HG03097 (cell line): Measurements from ENCODE around the gene ADAMTSL3.

ENCODE experiments used
- ATAC-seq: cut with Tn5 transposase; IDR thresholded peaks from one replicate; pipeline ENCODE4 v1.9.1; 2021; ENCODE audit not compliant: unreplicated experiment, low FRiP score

ADAMTSL3 gene

DNA sequence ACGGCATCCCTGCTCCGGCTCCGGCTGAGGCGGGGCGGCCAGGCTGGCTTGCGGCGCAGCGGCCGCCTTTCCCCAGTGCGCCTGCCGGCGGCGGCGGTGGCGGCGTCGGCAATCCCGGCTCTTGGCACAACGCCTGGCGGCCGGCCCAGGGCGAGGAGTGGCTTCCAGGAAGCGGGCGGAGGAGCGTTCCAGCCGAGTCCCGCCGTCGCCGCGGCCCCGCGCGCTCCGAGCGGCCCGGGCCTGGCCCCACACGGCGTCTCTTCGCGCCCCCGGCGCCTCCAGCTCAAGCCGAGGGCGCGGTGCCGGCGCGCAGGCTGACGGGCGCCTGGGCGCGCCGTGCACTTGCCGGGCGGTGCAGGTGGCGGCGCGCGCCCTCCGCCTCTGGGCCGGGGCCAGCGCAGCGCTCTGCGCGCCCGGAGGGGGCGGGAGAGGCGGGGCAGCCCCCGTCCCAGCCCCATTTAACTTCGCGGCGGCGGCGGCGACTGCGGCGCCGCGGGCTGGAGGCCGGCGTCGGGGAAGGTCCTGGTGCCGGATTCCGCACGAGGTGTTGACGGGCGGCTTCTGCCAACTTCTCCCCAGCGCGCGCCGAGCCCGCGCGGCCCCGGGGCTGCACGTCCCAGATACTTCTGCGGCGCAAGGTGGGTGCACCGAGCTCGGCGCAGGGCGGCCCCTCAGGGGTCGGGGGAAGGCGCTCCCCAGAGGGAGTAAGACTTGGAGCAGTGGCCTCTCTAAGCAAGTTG, at the start of gene ADAMTSL3:
TSS of gene ADAMTSL3 (plus strand) at position 485 of the 740 bp plus-strand sequence. CDS start 1,639 bp downstream, outside the sequence.
- ATAC-seq = no peak

GRCh38 chr15:83604549-83604948, 49.4 kb upstream of the ADAMTSL3 start:
- no peak for ATAC-seq

DNA sequence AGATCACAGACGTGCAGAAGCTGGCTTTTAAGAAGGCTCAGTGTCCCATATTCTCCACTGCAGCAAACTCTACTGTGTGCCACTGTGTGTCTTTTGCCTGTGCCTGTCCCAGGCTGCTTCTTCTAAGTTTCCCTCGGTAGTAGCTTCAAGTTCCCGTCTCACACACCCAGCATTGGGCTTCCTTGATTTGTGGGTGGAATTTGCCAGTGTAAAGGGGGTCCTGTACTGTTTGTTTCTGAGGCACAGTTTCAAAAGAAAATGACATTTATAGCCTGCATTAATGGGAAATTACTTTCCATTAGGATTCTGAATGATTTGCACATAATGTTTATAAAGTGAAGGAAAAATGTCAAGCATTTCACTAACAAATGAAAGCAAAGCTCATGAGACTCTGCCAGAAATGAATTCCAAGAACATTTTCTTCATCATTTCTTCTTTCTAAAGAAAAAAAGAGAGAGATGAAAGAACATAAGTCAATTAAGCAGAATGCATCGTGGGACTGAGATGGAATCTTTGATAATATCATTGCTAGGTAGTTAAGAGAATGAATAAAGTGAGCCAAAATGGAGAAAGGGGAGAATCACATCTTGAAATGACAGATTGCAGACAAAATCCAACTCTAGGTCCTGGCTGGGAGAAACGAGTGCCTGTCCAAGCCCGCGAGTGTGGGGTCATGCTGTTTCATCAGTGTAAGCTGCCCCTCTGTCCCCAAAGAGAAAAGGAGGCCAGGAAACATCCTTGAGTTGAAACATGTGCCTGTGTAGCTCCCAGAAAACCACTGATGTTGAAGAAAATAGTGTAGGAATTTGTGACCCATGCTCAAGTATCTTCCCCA, 48.6 kb upstream of the ADAMTSL3 start:
- no peak for ATAC-seq

DNA sequence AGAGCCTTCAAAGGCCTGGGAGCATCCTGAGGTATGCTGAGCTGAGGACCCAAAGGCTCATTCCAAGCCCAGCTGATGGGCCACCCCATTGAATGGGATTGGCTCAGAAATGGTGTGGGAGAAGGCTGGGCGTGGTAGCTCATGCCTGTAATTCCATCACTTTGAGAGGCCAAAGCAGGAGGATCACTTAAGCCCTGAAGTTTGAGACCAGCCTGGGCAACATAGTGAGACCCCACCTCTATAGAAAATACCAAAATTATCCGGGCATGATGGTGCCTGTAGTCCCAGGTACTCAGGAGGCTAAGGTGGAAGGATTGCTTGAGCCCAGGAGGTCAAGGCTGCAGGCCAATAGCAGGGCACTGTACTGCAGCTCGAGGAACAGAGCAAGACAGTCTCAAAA, 43.8 kb upstream of the ADAMTSL3 start:
- ATAC-seq = no peak

DNA sequence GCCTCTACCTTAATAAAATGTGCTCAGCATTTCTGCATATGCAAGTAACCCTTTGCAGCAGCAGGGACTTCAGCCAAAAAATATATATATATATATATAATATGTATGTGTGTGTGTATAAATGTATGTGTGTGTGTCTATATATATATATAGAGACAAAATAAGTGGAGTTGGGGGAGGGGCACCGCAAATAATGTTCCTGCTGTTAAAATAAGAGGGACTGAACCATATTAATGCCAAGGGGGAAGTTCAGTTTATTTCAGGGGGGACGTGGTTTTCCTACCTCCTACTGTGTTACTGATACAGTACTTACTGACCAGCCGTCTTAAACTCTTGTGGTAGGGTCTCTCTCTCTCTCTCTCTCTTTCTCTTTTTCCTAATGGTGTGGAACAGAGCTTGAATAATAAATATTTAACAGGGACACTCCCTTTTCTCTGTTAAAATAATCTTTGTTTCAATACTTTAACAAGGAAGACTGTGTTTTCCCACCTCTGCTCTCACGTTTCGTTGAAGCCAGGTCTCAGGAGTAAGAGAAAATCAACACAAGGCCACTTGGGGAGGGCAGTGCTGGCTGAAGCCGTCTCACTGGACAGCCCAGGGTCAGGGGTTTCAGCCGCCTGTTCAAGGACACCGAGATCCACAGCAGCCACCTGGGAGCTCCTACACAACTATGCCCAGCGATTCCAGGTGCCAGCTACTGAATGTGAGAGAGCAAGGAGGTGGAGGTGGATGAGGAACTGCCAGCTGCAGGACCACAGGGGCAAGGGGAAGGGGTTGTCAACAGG, 42.8 kb upstream of the ADAMTSL3 start:
- ATAC-seq = no peak

GRCh38 chr15:83612226-83612625, 41.7 kb upstream of the ADAMTSL3 start:
- no peak for ATAC-seq

GRCh38 chr15:83612898-83613635, 40.9 kb upstream of the ADAMTSL3 start:
- ATAC-seq = no peak

- ATAC-seq = no peak
Observed at GRCh38 chr15:83613714-83614113, 40.2 kb upstream of the ADAMTSL3 start.

GRCh38 chr15:83616840-83617239, 37.1 kb upstream of the ADAMTSL3 start:
- no peak for ATAC-seq

GRCh38 chr15:83626171-83626802, 27.6 kb upstream of the ADAMTSL3 start:
- ATAC-seq = no peak

- ATAC-seq = no peak
Observed at GRCh38 chr15:83631534-83631933, 22.4 kb upstream of the ADAMTSL3 start.

DNA sequence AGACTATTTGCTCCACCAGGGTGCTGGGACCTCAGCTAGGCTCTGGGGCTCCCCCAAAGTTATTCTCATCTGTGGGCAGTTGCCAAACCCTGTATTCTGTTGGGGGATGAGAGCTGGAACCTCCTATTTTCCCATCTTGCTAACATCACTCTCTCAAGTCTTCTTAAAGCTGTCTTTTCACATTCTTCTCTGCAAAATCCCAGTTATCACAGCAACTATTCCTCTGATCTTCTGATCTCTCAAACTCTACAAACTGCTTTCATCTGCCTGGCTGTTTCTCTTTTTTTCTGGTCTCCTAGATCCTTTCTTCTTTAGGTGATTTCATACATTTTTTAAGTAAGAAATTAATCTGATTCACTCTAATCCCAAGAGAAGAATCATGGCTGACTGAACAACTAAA, 10.7 kb upstream of the ADAMTSL3 start:
- no peak for ATAC-seq

DNA sequence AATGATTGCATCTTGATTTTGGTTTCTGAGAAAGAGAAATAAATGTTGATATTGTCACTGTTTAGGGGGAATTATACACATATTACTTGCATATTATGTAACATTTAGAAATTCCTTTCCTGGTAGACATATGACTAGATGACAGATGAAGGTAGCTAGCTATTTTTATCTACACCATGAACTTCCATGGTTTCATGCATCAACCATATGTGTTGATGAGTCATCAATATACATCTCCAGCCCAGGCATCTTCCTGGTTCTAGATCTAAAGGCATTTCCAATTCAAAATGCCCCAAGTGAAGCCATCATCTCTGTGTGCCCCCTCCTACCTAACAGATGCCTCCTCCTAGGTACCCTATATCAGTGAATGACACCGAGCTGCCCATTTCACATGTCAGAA, 9.5 kb upstream of the ADAMTSL3 start:
- ATAC-seq = no peak

DNA sequence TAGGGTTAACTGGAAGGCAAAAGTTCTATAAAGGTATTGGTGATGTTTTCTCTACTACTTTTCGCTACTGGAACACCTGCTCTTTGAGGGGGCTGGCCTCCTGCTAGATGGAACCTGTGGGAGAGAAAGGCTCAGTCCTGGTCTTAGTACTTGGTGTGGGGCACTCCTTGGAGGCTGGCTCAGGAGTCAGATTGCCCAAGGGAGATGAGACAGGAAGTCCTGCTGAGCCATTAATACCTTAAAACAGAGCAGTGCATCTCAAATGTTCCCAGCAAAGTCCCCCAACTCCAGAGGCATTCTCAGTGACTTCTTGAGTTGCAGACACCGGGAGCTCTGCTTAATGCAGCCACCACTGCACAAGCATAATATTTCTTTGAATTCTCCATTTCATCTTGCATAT, 3.1 kb upstream of the ADAMTSL3 start:
- no peak for ATAC-seq

DNA sequence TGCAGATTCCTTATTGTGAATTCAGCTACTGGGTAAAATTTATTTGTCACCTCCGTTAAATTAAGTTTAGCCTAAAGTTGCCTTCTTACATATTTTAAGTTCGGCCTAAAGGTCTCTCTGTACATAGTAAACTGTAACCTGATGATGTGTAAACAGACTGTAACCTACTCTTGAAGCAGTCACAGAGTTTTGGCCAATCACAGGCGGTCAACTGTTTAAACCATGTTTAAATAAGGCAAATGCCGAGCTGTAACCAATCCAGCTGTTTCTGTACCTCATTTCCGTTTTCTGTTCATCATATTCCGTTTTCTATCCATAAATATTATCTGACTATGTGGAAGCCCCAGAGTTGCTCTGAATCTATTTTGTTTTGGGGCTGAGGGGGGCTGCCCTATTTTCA, 2.4 kb upstream of the ADAMTSL3 start:
- ATAC-seq = no peak

- no peak for ATAC-seq
Observed at GRCh38 chr15:83652626-83653204, 1.2 kb upstream of the ADAMTSL3 start.

DNA sequence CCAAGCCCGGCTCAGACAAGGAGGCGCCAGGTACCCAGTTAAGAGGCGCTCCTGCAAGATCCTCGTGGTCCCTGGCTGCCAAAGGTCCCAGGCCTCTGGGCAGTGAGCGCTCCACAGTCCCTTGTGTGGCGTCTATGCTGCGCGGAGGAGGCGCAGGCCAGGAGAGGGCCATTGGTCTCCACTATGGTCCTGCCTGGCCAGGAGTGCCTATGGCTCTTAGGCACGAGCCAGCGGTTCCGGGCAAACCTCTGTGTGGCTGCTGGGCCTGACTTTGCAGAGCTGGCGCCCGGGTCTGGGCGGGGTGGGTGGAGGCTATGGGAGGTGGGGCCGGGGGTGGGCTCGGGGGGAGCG, 660 bp upstream of the ADAMTSL3 start:
- no peak for ATAC-seq

DNA sequence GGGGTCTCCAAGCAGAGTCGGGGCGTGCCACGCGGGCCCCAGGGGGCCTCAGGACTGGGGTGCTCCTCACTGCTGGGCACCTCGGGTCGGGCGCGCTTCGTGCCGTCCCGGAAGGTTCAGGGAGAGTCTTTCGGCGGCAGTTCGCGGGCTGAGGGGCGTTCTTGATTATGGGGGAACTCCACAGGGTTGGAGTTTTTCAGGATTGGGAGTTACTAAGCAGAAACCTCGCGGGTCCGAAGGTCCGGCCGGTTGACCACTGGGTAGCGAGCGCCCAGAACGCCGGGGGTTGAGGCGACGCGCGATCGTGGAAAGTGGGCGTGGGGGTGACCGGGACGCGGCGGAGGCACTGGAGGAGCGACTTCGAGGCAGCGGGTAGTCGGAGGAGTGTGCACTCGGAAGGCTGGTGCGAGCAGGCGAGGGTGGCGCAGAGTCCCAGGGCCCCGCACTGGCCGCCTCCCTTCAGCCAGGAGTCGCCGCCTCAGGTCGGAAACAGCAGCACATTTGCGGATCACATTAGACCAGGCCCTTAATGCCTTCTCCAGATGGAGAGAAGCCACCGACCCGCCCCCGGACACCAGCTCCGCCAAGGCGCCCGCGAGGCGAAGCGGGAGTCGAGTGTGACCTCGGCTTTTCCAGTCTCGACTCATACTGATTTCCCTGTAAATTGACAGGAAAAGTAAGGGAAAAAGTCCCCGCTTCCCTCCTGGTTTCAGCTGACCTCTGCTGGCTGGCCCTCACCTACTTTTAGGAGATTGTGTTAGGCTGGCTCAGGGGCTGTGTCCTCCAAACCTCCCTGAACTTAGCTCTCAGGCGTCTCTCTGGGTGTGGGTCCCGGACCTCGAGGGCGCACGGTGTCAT, 685 bp downstream of the ADAMTSL3 start:
- ATAC-seq = no peak

- no peak for ATAC-seq
Observed at GRCh38 chr15:83655237-83655616, 1.3 kb downstream of the ADAMTSL3 start.
